HG02763 (cell line): ENCODE measurements around the gene DDR1.
"Not testable (repeated sequence)": the region's sequence is repeated elsewhere in the genome, so short reads cannot be mapped to it uniquely, and the experiment has no call there.

Experiments used
- ATAC-seq: cut with Tn5 transposase; IDR thresholded peaks from one replicate; pipeline ENCODE4 v1.9.1; 2021; ENCODE audit warnings: mild to moderate bottlenecking, moderate library complexity; ENCODE audit not compliant: unreplicated experiment

The DDR1 gene

GRCh38 chr6:30852459-30852858 lies 31.9 kb upstream of the DDR1 start:
- not testable (repeated sequence) for ATAC-seq

- no peak for ATAC-seq
These were observed 29.9 kb upstream of the DDR1 start for GRCh38 chr6:30854285-30855040.

DNA sequence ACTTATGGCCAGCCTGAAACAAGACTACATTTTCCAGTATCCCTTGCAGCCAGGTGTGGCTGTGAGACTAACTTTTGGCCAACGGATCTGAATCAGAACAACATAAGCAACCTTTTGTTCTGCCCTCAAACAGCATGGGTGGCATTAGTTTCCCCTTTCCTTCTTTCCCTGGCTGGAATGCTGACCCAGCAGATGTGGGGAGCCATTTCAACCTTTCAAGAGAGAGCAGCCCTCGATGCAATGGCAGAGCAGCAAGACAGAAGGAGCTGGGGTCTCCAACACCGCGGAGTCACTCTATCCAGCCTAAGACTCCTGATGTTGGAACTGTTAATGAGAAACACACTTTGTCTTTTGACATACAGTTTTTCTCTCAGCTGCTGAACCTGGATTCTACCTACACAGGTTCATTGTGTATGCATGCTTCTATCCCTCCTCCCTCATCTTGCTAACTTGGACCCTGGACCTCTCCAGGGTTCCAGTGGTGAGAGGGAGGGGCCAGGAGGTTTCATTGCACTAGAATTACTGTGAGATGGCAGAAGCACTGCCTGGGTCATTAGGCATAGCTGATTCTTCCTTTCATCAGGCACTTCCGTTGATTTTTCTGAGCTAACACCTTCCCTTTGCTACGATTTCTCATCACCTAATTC lies 28.8 kb upstream of the DDR1 start:
- no peak for ATAC-seq

DNA sequence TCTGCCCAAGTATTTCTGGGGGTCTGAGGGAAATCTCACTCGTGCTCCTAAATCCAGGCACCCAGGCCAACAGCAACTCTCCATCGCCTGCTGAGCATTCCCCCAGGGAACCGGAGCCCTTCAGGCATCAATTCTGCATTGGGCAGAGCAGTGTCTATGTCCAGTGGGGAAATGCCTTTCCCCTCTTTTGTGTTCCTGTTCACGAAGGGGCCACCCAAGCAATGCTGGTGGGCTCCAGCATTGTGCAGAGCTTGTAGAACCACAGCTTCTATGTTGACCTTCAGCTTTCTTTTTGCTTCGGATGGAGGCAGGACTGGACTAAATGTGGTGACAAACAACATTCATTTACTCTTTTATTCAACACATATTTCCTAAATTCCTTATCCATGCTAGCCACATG lies 27.2 kb upstream of the DDR1 start:
- no peak for ATAC-seq

DNA sequence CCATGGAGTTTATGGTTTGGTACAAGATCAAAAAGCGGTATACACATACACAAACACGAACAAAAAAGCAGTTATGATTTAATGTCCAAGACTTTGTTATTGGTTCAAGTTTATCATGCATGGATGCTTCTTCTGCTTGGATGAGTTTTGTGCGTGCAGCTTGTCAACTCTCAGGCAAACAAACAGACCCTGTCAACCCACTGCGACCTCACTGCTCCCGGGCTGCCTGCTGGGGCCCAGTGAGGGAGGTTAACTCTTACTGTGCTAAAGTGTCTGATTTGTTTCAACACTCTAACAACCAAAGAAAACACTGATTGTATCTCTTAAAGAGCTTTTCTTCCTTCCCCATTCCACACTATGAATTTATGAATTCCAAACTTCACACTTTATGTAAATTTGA lies 26.8 kb upstream of the DDR1 start:
- ATAC-seq: no peak

DNA sequence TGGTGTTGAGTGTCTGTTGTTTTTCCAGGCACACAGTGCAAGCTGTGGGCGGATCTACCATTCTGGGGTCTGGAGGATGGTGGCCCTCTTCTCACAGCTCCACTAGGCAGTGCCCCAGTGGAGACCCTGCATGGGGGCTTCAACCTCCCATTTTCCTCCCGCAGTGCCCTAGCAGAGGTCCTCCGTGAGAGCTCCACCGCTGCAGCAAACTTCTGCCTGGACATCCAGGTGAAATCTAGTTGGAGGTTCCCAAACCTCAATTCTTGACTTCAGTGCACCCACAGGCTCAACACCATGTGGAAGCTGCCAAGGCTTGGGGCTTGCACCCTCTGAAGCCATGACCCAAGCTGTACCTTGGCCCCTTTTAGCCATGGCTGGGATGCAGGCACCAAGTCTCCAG lies 24.6 kb upstream of the DDR1 start:
- ATAC-seq: not testable (repeated sequence)

DNA sequence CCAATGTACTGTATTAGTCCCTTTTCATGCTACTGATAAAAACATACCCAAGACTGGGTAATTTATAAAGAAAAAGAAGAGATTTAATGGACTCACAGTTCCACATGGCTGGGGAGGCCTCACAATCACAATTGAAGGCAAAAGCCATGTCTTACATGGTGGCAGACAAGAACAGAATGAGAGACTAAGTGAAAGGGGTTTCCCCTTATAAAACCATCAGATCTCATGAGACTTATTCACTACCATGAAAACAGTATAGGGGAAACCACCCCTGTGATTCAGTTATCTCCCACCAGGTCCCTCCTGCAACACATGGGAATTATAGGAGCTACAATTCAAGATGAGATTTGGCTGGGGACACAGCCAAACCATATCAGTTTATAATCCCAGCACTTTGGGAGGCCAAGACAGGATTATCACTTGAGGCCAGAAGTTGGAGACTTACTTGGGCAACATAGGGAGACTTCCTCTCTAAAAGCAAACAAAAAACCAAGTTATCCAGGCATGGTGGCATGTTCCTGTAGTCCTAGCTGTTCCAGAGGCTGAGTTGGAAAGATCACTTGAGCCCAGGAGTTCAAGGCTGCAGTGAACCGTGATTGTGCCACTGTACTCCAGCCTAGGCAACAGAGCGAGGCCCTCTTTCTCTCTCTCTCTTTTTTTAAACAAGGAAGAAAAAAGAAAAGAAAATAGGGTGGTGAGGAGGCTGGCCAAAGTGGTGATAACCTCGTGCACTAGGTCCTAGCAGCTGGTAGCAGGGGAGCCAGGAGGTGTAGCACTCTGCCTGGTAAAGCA lies 22.9 kb upstream of the DDR1 start:
- ATAC-seq: no peak

GRCh38 chr6:30862156-30862875 lies 22.0 kb upstream of the DDR1 start:
- no peak for ATAC-seq

- no peak for ATAC-seq
These were observed 20.0 kb upstream of the DDR1 start for GRCh38 chr6:30864325-30864724.

DNA sequence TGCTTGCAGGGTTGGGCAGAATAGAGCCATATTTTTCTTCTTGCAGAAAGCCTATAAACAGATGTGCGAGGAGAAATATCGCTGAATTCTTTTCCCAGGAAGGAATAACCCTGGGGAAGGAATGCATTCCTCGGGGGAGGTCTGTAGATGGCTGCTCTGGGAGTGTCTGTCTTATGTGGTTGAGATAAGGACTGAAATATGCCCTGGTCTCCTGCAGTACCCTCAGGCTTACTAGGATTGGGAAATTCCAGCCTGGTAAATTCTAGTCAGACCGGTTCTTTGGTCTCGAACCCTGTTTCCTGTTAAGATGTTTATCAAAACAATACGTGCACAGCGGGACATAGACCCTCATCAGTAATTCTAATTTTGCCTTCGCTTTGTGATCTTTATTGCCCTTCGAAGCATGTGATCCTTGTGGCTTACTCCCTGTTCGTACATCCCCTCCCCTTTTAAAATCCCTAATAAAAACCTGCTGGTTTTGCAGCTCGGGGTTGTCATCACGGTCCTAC lies 15.0 kb upstream of the DDR1 start:
- ATAC-seq: not testable (repeated sequence)

DNA sequence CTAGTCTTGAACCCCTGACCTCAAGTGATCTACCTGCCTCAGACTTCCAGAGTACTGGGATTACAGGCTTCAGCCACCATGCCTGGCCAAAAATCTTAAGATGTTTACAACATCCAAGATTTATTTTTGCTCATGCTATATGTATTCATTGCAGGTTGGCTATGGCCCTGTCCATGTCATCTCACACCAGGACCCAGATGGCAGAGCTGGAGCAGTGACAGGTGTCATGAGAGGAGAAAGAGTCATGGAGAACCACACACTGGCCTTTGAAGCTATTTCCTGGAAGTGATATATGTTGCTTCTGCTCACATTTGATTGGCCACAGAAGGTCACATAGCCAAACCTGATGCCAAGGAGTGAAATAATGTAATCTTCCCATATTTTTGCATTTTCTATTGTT lies 13.8 kb upstream of the DDR1 start:
- ATAC-seq: no peak

DNA sequence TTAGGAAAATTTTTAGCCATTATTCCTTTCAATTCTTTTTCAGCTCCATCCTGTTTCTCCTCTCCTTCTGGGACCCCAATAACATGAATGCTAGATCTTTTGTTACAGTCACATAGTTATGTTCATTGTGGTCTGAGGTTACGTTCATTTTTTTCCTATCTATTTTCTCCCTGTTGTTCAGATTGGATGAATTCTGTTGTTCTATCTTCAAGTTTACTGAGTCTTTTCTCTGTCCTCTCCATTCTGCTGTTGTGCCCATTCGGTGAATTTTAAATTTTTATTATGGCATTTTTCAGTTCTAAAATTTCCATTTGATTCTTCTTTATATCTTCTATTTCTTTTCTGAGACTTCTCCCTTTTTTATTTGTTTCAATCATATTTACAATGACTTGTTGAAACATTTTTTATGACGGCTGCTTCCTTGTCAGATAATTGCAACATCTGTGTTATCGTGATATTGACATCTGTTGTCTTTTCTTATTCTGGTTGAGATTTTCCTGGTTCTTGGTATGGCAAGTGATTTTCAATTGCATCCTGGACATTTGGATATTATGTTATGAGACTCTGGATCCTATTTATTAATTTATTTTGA lies 12.6 kb upstream of the DDR1 start:
- ATAC-seq: no peak

DNA sequence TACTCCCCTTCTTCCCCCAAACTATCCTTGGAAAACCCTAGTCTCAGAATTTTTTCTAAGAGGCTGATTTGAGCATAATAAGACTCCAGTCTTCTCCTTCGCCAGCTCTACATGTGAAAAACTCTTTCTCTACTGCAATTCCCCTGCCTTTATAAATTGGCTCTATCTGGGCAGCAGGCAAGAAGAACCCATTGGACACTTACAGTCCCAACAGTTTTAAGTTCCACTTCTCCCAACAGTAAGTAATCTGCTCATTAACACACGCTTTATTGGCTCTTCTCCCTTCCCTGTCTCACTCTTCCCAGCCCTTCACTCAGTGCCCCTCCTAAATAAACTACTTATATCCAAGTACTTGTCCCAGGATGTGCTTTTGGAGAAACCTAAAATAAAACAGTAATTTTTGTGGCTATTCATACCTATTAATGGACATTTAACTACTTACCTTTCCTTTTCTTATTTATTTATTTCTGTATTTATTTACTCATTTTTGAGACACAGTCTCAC lies 11.1 kb upstream of the DDR1 start:
- ATAC-seq: no peak

- ATAC-seq: not testable (repeated sequence)
These were observed 10.5 kb upstream of the DDR1 start for GRCh38 chr6:30873795-30874194.

DNA sequence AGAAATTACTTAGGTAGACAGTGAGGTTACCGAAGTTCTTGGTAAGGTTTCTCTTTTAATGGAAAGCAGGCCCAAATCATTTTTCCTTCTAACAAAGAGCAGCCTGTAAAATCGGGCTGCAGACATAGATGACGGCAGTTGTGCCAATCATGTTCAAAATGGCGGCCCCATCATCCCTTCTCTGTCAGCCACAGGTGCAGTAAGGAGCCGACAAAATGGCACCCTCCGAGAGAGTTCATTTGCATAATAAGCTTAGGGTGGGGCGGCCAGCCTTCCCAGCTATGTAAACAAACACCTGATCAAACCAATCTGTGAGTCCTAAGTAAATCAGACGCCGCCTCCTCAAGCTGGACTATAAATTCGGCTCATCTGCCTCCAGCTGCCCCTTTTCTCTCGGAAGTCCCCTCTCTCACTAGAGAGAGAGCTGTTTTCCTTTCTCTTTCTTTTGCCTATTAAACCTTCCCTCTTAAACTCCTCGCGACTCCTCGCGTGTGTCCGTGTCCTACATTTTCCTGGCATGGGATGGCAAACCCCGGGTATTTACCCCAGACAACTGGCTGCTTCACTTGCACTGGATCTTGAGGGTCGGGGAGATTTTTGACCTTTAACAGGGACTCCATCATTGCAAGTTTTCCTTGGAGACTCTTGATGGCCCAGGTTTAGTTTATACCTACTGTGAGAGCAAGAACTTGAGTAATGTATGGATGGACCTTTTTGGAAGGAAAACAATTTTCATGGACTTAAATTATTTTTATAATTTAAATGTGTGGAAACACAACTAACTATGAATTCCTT lies 8.9 kb upstream of the DDR1 start:
- ATAC-seq: no peak

- ATAC-seq: no peak
These were observed 8.1 kb upstream of the DDR1 start for GRCh38 chr6:30876039-30876730.

- ATAC-seq: no peak
These were observed 6.7 kb upstream of the DDR1 start for GRCh38 chr6:30877419-30878262.
